Panc1 (cell line): ENCODE measurements around the gene CLRN1. TPM values are rescaled to one million over a fixed set of nuclear protein-coding genes. Genes with fewer than 3 reads are reported as not detected.

Experiments
- ATAC-seq: fragments of 200-7000 bp; cut with Tn5 transposase; 2 replicates; pipeline ENCODE4 v1.9.1; 2020; ENCODE audit warnings: mild to moderate bottlenecking, moderate library complexity
- BruUV-seq: library from RNA; stranded (reverse); fragments of 400-500 nt; replicated peaks from 2 replicates; lab custom pipeline; 2021; lab: Mats Ljungman, UMichigan
- CTCF ChIA-PET: fragments of 300-600 bp; sonication (Branson Sonifier 250); formaldehyde crosslinking; loops from one replicate; lab custom pipeline; 2022; ENCODE audit warnings: antibody characterized with exemption; lab: Charles Lee
- POLR2A ChIA-PET: fragments of 300-600 bp; sonication (Branson Sonifier 250); formaldehyde crosslinking; loops from one replicate; lab custom pipeline; 2022; ENCODE audit warnings: antibody characterized with exemption; lab: Charles Lee
- DNase-seq: peaks from one replicate; pipeline ENCODE4 v3.0.0-alpha.2; 2010; ENCODE audit warnings: low read depth, low spot score
- H3K27ac ChIP-seq: 2 replicates; pipeline ENCODE4 v1.5.1; 2011; ENCODE audit warnings: mild to moderate bottlenecking, low read length, inconsistent platforms
- H3K27me3 ChIP-seq: fragments of 200-500 bp; sonication (Bioruptor generic); 2 replicates; pipeline ENCODE4 v1.6.0; 2014; ENCODE audit warnings: low read length, inconsistent platforms; ENCODE audit not compliant: control insufficient read depth, insufficient read depth
- H3K36me3 ChIP-seq: fragments of 200-500 bp; sonication (Bioruptor generic); 2 replicates; pipeline ENCODE4 v1.5.1; 2014; ENCODE audit warnings: inconsistent platforms, mild to moderate bottlenecking, low read length, moderate library complexity; ENCODE audit not compliant: control insufficient read depth, insufficient read depth
- H3K4me1 ChIP-seq: 2 replicates; pipeline ENCODE4 v1.5.1; 2011; ENCODE audit warnings: inconsistent platforms, mild to moderate bottlenecking, low read length, moderate library complexity; ENCODE audit not compliant: control insufficient read depth, insufficient read depth
- H3K4me3 ChIP-seq, 2 experiments: 2 replicates each; pipeline ENCODE4 v1.5.1; 2011 to 2012; ENCODE audit warnings: low read depth in 2 of 2, low read length in 2 of 2, mild to moderate bottlenecking in 2 of 2, inconsistent platforms in 1 of 2, moderate library complexity in 1 of 2
- H3K9me3 ChIP-seq: fragments of 200-500 bp; sonication (Bioruptor generic); 2 replicates; pipeline ENCODE4 v1.5.1; 2014; ENCODE audit warnings: low read depth, mild to moderate bottlenecking, inconsistent platforms, low read length, moderate library complexity; ENCODE audit not compliant: control insufficient read depth, insufficient read depth
- POLR2AphosphoS5 ChIP-seq: IDR thresholded peaks from 2 replicates; pipeline ENCODE4 v1.6.1; 2012; ENCODE audit warnings: mild to moderate bottlenecking, low read depth, low read length, moderate library complexity
- SIN3A ChIP-seq: IDR thresholded peaks from 2 replicates; pipeline ENCODE4 v1.6.1; 2012; ENCODE audit warnings: low read depth, mild to moderate bottlenecking, low read length, moderate library complexity, borderline replicate concordance; ENCODE audit not compliant: insufficient read depth
- TCF7L2 ChIP-seq: IDR thresholded peaks from 2 replicates; pipeline ENCODE4 v1.6.1; 2011; ENCODE audit warnings: mild to moderate bottlenecking, low read depth, low read length, inconsistent platforms
- in situ Hi-C: cut with HindIII; loops from 2 replicates; pipeline ENCODE4 v1.10.0; 2016; ENCODE audit warnings: low sequenced_read_pairs, low pct_unique_long_range_greater_than_20kb
- intact Hi-C: fragments of 100-400 bp; cut with micrococcal nuclease; formaldehyde crosslinking; loops from one replicate; pipeline ENCODE4 v1.10.0; 2022; ENCODE audit not compliant: unreplicated experiment
- total RNA-seq: library from RNA; stranded (reverse); gene quantifications from one replicate; pipeline ENCODE4 v1.2.1, GENCODE V29; 2021; ENCODE audit not compliant: unreplicated experiment
- TF ChIP-seq, protein P1 (sequence below), 2 experiments: IDR thresholded peaks; 2 replicates each; pipeline ENCODE4 v1.6.1; 2011 to 2012; ENCODE audit warnings: low read depth in 2 of 2, control low read depth in 1 of 2, low read length in 1 of 2, mild to moderate bottlenecking in 1 of 2, moderate library complexity in 1 of 2; ENCODE audit not compliant: insufficient read depth in 1 of 2
- TF ChIP-seq, protein P2 (sequence below): fragments of 450-650 bp; IDR thresholded peaks from 2 replicates; pipeline ENCODE4 v1.5.1; 2017; ENCODE audit warnings: mild to moderate bottlenecking

Gene CLRN1
- total RNA-seq, 1 experiment from 2014 or later = not detected

DNA sequence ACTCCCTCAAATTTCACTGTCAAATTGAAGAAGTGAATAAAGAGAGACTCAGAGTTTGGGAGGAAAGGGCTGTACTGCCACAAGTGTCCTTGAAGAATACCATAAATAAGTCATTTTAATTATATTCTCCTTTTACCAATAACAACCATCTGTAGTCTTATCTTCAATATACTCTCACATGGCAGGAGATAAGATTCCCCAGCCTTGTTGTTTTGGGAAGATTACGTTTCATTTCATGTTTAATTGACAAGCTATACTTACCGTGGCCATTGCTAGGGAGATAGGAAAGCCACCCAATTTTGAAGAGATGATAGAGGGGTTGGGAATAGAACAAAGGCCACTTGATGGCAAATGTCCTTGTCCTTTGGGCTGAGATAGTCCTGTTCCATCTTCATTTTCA lies 69.5 kb downstream of the CLRN1 start:
- peaks cover 64% of the 10 kb centered on the region for H3K27me3 ChIP-seq
- ChIA-PET POLR2A (no interaction called here), CTCF (no interaction called here)
- in situ Hi-C loops = no loop called here
- no peaks in the 10 kb centered on the region for H3K9me3 ChIP-seq
- ATAC-seq = no peak
- H3K4me3 ChIP-seq = no peak overlapping the region
- intact Hi-C loops = no loop called here
- no peaks in the 10 kb centered on the region for H3K4me1 ChIP-seq
- no TSS peak for BruUV-seq
- DNase-seq = no peak
- TF ChIP-seq POLR2AphosphoS5 (no peak), TCF7L2 (no peak), SIN3A (no peak)
- TF ChIP-seq, protein P1, sequence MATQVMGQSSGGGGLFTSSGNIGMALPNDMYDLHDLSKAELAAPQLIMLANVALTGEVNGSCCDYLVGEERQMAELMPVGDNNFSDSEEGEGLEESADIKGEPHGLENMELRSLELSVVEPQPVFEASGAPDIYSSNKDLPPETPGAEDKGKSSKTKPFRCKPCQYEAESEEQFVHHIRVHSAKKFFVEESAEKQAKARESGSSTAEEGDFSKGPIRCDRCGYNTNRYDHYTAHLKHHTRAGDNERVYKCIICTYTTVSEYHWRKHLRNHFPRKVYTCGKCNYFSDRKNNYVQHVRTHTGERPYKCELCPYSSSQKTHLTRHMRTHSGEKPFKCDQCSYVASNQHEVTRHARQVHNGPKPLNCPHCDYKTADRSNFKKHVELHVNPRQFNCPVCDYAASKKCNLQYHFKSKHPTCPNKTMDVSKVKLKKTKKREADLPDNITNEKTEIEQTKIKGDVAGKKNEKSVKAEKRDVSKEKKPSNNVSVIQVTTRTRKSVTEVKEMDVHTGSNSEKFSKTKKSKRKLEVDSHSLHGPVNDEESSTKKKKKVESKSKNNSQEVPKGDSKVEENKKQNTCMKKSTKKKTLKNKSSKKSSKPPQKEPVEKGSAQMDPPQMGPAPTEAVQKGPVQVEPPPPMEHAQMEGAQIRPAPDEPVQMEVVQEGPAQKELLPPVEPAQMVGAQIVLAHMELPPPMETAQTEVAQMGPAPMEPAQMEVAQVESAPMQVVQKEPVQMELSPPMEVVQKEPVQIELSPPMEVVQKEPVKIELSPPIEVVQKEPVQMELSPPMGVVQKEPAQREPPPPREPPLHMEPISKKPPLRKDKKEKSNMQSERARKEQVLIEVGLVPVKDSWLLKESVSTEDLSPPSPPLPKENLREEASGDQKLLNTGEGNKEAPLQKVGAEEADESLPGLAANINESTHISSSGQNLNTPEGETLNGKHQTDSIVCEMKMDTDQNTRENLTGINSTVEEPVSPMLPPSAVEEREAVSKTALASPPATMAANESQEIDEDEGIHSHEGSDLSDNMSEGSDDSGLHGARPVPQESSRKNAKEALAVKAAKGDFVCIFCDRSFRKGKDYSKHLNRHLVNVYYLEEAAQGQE (IDR thresholded peaks at IDR 0.05; ENCODE audit: insufficient read depth in 1 of 2, low read depth in 2 of 2, low read length in 1 of 2) = no peak
- TF ChIP-seq, protein P2, sequence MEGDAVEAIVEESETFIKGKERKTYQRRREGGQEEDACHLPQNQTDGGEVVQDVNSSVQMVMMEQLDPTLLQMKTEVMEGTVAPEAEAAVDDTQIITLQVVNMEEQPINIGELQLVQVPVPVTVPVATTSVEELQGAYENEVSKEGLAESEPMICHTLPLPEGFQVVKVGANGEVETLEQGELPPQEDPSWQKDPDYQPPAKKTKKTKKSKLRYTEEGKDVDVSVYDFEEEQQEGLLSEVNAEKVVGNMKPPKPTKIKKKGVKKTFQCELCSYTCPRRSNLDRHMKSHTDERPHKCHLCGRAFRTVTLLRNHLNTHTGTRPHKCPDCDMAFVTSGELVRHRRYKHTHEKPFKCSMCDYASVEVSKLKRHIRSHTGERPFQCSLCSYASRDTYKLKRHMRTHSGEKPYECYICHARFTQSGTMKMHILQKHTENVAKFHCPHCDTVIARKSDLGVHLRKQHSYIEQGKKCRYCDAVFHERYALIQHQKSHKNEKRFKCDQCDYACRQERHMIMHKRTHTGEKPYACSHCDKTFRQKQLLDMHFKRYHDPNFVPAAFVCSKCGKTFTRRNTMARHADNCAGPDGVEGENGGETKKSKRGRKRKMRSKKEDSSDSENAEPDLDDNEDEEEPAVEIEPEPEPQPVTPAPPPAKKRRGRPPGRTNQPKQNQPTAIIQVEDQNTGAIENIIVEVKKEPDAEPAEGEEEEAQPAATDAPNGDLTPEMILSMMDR = no peak
- H3K27ac ChIP-seq = no peak overlapping the region
- 0 out of 2 replicates have a peak, but pooled peaks cover 2% of the 10 kb centered on the region for H3K36me3 ChIP-seq

DNA sequence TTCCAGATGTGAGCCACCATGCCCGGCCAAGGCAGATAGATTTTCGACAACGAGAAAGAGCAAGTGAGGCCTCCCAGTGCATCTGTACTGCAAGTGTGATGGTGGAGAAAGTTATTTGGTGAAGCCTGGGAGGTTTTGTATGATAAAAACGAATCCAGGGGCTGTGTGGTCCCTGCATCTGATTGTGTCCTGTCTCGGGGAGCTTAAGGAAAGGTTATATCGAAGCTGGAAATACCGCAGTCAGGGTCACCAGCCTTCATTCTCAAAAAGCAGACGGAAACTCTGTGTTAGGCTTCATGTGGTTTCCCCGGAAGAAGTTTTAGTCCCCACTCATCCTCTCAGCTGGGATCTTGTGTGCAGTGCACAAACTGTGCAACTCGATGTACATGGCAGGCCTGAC lies 70.7 kb downstream of the CLRN1 start:
- Histone ChIP-seq H3K9me3 (no peaks in the 10 kb centered on the region), H3K36me3 (no peaks in the 10 kb centered on the region), H3K27ac (no peak overlapping the region), H3K4me1 (no peaks in the 10 kb centered on the region), H3K27me3 (peaks cover 60% of the 10 kb centered on the region), H3K4me3 (no peak overlapping the region)
- no TSS peak for BruUV-seq
- CTCF ChIA-PET = no interaction called here
- intact Hi-C loops (no loop called here), in situ Hi-C loops (no loop called here)
- ATAC-seq (no peak), DNase-seq (no peak)
- POLR2A ChIA-PET = no interaction called here
- TF ChIP-seq TCF7L2 (no peak), POLR2AphosphoS5 (no peak), SIN3A (no peak)
- TF ChIP-seq, protein P1 (IDR thresholded peaks at IDR 0.05; ENCODE audit: insufficient read depth in 1 of 2, low read depth in 2 of 2, low read length in 1 of 2) = no peak
- TF ChIP-seq, protein P2 = no peak
